ENCODE measurements around the gene ZNF511. TPM values are rescaled to one million over a fixed set of nuclear protein-coding genes. Genes with fewer than 3 reads are reported as not detected.
A peak's percentile ranks its signal among the peaks of the same experiment; 100 is the strongest.

The ZNF511 gene
- total and polyA plus RNA-seq, 2 of the 4 experiments (the other 2 are of a cell fraction): 13.6 to 32.6 TPM

GRCh38 chr10:133299224-133299623 is 9.5 kb upstream of the ZNF511 start:
- H4K20me1 ChIP-seq (ENCODE audit: insufficient read depth, low read length): peaks cover 22% of the 10 kb centered on the region
- intact Hi-C loops (cut with micrococcal nuclease): no loop called here
- no TSS peak for BruUV-seq (replicated peaks)
- no peak for TF ChIP-seq RFX5 (IDR thresholded peaks at IDR 0.05; ENCODE audit: low read depth, low read length)
- TF ChIP-seq SMC3 (IDR thresholded peaks at IDR 0.05; ENCODE audit: low read depth, low read length): no peak
- TF ChIP-seq CHD1 (IDR thresholded peaks at IDR 0.05; ENCODE audit: low read depth, low read length): no peak
- TF ChIP-seq NFE2L2 (IDR thresholded peaks at IDR 0.05; ENCODE audit: low read depth, low read length): no peak
- 100% methylated on average over 8 of the region's 10 CpGs; no CpG with 5 or more reads in 1 of the 2 experiments for WGBS, 2 experiments (ENCODE audit: extremely low coverage in 2 of 2, insufficient read length in 1 of 2)
- no peak overlapping the region for H2AK5ac ChIP-seq (ENCODE audit: low read depth, low read length)
- H3K79me1 ChIP-seq (ENCODE audit: low read depth in 1 of 2, low read length in 2 of 2): peaks cover 12 to 21% of the 10 kb centered on the region in 2 experiments; a peak in 3 of 4 replicates
- H3K27me3 ChIP-seq (ENCODE audit: control insufficient read depth, insufficient read depth, low read length): no peaks in the 10 kb centered on the region
- H3K4me3 ChIP-seq (ENCODE audit: insufficient read depth, low read depth, low read length): no peak overlapping the region
- no peaks in the 10 kb centered on the region for H3K4me1 ChIP-seq (ENCODE audit: control insufficient read depth, insufficient read depth, low read length)
- H2BK5ac ChIP-seq (ENCODE audit: low read depth, low read length, poor library complexity, severe bottlenecking): no peak overlapping the region
- no peak overlapping the region for H4K5ac ChIP-seq (ENCODE audit: low read depth, low read length)
- H4K91ac ChIP-seq (ENCODE audit: insufficient read depth, low read depth, low read length): no peak overlapping the region
- in situ Hi-C loops (cut with MboI; ENCODE audit: low sequenced_read_pairs): no loop called here
- no peak overlapping the region for H3K18ac ChIP-seq (ENCODE audit: low read depth, low read length)
- H3K56ac ChIP-seq (ENCODE audit: extremely low read depth, insufficient read depth, low read length): no peak overlapping the region
- ChIA-PET CTCF (no interaction called here), POLR2A (ENCODE audit: unreplicated experiment) (no interaction called here)
- no peak overlapping the region for H2BK20ac ChIP-seq (ENCODE audit: low read depth, low read length)
- H3K4me2 ChIP-seq (ENCODE audit: low read depth, low read length): no peak overlapping the region
- no peak overlapping the region for H4K8ac ChIP-seq (ENCODE audit: low read depth in 2 of 2, low read length in 2 of 2)
- dilution Hi-C loops (cut with HindIII; ENCODE audit: low sequenced_read_pairs, unreplicated experiment): no loop called here
- no peaks in the 10 kb centered on the region for H3K9me3 ChIP-seq (ENCODE audit: control insufficient read depth, insufficient read depth, low read length)
- no peak overlapping the region for H3K4ac ChIP-seq (ENCODE audit: low read depth, low read length)
- DNase-seq (no peak), ATAC-seq (ENCODE audit: low read depth) (no peak)
- no peak overlapping the region for H2BK15ac ChIP-seq (ENCODE audit: low read depth, low read length)
- peak overlapping the region; percentile 28 for H2AK9ac ChIP-seq (replicated peaks; ENCODE audit: low read depth, low read length, poor library complexity)
- H3K27ac ChIP-seq (ENCODE audit: insufficient read depth, low read length): no peak overlapping the region
- no peak overlapping the region for H2AFZ ChIP-seq (replicated peaks; ENCODE audit: low read length, poor library complexity)
- H3K36me3 ChIP-seq (ENCODE audit: control insufficient read depth, insufficient read depth, low read length): peaks cover 57% of the 10 kb centered on the region
- no peaks in the 10 kb centered on the region; the same call in 1 of the 2 replicates for H3K9me1 ChIP-seq (ENCODE audit: insufficient read depth, low read length)
- no peak overlapping the region for H3K9ac ChIP-seq (ENCODE audit: low read depth, low read length)
- H3K23ac ChIP-seq (ENCODE audit: low read depth, low read length): no peak overlapping the region
- no peak overlapping the region for H3K14ac ChIP-seq (replicated peaks; ENCODE audit: low read depth, low read length)
- H2BK120ac ChIP-seq (ENCODE audit: low read depth, low read length): no peak overlapping the region
